NCI-H2081 treated with DMSO at 0.1 percent for 48 hours (cell line): ENCODE results near the gene KHSRP.

Experiments used
- DNase-seq: peaks from one replicate; lab custom pipeline; 2025; lab: John Stamatoyannopoulos, UW

KHSRP gene, protein sequence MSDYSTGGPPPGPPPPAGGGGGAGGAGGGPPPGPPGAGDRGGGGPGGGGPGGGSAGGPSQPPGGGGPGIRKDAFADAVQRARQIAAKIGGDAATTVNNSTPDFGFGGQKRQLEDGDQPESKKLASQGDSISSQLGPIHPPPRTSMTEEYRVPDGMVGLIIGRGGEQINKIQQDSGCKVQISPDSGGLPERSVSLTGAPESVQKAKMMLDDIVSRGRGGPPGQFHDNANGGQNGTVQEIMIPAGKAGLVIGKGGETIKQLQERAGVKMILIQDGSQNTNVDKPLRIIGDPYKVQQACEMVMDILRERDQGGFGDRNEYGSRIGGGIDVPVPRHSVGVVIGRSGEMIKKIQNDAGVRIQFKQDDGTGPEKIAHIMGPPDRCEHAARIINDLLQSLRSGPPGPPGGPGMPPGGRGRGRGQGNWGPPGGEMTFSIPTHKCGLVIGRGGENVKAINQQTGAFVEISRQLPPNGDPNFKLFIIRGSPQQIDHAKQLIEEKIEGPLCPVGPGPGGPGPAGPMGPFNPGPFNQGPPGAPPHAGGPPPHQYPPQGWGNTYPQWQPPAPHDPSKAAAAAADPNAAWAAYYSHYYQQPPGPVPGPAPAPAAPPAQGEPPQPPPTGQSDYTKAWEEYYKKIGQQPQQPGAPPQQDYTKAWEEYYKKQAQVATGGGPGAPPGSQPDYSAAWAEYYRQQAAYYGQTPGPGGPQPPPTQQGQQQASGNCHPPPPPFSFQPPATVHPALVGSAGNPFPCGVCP

DNA sequence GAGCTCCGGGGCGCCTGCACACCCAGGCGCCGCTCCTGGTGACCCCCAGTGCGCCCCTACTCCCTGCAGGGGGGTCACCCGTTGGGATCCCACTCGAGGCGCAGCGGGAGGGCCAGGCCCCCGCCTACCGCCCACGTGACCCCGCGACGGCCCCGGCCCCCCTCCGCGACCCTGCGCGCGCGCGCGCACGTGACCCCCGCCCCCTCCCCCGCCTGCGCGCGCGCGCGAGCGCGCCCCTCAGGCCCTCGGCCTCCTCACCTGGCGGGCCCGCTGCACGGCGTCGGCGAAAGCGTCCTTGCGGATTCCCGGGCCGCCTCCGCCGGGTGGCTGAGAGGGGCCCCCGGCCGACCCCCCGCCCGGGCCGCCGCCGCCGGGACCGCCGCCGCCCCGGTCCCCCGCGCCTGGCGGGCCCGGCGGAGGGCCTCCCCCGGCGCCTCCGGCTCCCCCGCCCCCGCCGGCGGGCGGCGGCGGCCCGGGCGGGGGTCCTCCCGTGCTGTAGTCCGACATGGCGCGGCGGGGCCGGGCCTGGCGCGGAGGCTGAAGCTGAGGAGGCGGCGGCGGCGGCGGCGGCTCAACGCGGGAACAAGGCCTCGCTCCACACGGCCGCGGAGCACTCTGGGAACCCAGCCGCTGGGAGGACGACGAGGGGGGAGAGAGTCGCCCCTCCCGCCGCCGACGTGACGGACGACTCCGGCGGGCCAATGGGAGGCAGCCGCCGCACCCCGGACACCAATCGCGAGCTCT is at the start of gene KHSRP:
KHSRP (minus strand) TSS at position 617 of the 744 bp plus-strand sequence; CDS start at position 507, 110 bp downstream.
- no peak for DNase-seq

DNA sequence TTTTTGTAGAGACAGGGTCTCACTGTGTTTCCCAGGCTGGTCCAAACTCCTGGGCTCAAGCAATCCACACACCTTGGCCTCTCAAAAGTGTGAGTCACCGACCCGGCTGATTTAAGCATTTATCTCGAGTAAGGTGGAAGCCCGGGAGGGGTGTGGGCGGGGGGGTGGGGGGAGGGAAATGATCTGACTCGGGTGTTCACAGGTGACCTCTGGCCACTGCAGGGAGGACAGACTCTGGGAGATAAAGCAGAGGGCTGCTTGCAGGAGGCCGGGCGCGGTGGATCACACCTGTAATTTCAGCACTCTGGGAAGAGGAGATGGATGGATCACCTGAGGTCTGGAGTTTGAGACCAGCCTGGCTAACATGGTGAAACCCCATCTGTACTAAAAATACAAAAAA is 49.0 kb upstream of the KHSRP start:
- no peak for DNase-seq

DNA sequence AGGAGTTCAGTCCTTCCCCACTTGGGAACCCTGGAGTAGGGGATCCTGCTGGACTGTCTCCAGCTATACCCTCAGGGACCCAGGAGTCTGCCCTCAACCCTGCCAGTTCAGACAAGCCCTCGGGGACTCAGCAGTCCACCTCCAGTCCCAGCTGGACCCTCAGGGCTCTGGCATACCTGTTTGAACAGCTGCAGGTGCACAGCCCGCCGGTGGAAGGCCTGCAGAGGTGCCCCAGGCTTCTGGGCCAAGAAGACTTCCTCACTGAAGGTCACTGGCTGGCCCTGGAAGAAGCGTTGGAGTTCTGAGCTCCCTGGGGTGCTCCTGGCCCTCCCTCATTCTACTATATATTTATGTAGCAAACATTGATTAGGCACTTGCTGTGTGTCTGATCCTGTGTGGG is 48.1 kb upstream of the KHSRP start:
- DNase-seq = no peak

DNA sequence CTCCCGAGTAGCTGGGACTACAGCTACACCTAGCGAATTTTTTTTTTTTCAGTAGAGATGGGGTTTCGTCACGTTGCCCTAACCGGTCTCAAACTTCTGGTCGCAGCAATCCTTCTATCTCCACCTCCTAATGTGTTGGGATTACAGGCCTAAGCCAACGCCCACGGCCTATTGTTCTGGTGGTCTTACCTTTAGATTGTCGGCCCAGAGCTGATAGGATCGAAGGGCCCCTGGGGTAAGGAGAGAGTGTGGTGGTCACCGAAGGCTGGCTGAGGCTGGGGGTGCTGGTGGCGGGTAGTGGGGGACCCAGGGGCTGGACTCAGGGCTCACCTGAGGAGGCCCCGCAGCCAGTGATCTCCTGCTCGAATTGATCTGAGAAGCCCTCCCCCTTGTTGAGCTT is 46.5 kb upstream of the KHSRP start:
- no peak for DNase-seq

DNA sequence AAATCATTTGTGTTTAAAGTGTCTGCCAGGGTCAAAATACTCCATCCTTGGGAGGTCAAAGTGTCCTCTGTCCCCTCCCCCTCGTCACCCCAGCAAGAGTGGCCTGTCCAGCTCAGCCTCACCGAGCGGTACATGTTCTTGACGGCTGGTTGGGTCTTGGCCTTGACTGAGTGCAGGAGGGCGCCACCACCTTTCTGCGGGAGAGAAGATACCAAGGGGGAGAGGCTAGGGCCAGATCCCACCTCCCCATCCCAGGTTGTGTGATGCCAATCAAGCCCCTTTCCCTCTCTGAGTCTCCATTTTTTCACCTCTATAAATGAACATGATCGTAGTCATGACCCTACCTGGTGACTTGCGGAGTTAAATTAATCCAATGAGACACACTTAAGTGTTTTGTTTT is 45.6 kb upstream of the KHSRP start:
- no peak for DNase-seq

DNA sequence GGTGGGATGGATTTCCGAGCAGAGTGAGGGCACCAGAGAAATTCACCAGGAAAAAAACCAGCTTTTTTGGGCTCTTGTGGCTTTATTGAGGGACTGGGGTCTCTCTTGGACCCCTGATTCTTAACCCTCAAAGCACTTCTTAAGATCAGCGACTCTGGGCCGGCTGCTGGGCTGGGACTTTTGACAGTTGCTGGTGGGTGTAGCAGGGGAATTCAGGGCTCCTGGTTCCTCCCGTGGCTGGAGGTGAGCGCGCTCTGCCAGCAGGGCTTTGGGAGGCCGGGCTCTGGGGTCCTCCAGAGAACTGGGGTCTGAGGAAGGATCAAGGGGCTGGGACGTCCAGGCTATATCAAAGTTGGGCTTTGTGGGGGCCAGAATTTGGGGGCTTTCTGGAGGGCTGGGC is 42.8 kb upstream of the KHSRP start:
- no peak for DNase-seq

DNA sequence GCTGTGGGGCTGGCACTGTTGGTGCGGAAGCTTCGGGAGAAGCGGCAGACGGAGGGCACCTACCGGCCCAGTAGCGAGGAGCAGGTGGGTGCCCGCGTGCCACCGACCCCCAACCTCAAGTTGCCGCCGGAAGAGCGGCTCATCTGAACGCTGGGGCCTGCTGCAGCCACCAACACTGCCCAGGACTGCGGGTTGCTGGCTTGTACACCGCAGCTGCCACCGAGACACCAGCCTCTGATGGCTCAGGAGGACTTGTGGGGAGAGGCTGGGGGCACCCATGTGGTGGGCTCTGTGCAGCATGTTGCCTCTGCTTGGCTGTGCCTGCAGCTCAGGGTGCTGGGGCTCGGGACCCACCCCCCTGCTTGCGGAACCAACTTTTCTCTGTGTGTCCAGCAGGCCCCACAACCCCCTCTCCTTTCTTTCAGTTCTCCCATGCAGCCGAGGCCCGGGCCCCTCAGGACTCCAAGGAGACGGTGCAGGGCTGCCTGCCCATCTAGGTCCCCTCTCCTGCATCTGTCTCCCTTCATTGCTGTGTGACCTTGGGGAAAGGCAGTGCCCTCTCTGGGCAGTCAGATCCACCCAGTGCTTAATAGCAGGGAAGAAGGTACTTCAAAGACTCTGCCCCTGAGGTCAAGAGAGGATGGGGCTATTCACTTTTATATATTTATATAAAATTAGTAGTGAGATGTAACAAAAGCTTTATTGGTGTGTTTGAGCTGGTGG is 42.1 kb upstream of the KHSRP start:
- DNase-seq = no peak

DNA sequence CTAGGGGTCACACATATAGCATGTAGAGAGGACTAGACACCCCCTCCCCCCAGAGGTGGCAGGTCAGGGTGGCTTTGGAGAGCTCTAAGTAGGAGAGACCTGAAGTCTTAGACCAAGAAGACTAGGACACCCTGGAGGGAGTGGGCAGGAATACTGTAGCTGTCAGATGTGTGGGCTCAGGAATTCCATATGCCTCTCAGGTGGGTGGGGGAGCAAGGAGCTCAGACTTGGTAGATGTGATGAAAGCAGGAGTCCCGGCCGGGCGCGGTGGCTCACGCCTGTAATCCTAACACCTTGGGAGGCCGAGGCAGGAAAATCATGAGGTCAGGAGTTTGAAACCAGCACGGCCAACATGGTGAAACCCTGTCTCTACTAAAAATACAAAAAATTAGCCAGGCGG is 41.1 kb upstream of the KHSRP start:
- no peak for DNase-seq

DNA sequence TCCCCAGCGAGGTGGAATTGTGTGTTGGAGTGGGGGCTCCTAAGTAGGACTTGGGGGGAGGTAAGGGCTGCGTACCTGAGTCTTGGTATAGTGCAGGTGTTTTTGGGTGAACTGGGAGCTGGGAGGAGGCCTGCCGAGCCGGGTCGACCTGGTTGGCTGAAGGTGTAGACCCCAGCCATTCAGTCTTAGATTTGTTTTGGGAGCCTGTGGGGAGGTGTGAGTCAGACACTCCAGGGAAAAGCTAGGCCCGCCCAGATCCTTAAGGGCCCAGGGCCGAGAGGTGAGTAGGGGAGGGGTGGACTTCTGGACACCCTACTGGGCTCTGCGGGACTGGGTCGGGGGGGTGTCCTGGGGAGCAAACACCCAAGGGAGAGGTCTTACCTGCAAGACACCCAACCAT is 40.4 kb upstream of the KHSRP start:
- DNase-seq = no peak

DNA sequence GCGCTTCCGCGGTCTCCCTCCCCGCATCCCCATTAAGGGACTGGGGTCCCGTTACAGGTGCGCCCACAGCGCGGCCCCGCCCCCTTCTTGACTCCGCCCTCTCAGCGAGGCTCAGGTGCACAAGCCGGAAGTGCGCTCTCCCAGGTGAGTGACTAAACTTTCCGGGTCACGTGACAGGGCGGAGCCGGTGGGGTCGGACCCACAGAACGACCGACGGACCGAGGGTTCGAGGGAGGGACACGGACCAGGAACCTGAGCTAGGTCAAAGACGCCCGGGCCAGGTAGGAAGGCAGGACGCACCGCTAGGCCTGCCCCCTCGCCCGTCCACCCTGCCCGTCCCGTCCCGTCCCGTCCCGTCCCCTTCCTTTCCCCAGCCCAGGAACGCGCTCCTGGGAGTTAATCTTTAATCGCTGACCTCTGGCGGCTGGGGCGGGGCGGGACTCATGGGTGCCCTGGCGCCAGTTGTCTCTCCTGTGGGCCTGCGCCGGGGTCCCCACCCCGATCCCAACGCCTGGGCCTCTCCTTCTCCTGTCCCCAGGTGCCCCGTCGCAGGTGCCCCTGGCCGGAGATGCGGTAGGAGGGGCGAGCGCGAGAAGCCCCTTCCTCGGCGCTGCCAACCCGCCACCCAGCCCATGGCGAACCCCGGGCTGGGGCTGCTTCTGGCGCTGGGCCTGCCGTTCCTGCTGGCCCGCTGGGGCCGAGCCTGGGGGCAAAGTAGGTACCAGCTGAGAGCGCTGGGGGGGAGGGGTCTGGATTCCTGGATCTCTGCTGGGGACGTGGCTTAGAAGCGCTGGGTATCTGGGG is 39.7 kb upstream of the KHSRP start, which contains the start of gene CRB3:
CRB3 (plus strand) TSS at position 202 of the 804 bp plus-strand sequence; CDS start at position 633, 431 bp downstream.
- no peak for DNase-seq

DNA sequence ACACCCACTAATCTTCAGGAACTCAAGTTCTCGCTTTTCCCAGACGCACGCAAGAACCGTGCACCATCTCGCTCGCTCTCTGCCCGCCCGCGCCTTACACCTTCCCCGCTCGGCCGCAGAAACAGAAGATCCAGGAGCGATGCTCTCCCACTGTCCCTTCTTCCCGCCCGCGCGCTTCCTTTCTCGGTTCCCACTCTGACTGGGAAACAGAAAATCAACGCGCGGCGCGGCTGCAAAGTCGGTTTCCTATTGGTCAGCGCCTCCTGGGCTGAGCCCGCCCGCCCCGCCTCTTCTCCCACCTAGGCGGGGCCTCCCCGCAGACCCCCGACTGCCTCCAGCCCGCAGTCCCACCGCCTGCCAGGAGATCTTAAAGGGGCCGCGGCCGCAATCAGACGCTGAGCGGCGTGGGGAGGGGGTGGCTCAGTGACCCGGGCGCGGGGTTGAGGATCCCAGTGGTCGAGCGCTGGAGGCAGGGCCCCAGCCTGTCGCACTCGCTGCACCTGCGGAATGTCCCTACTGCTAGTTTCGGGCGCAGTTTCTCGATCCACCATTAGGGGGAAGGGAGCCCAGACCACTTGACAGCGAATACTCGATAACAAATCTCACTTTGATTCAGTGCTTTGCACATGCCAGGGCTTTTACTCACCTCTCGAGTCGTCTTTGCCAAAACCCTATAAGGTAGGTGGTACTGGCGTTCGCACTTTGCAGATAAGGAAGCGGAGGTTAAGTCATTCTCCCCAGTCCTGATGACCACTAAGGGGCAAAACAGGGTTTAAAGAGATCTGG is 35.7 kb upstream of the KHSRP start:
- peak; percentile 71 for DNase-seq

DNA sequence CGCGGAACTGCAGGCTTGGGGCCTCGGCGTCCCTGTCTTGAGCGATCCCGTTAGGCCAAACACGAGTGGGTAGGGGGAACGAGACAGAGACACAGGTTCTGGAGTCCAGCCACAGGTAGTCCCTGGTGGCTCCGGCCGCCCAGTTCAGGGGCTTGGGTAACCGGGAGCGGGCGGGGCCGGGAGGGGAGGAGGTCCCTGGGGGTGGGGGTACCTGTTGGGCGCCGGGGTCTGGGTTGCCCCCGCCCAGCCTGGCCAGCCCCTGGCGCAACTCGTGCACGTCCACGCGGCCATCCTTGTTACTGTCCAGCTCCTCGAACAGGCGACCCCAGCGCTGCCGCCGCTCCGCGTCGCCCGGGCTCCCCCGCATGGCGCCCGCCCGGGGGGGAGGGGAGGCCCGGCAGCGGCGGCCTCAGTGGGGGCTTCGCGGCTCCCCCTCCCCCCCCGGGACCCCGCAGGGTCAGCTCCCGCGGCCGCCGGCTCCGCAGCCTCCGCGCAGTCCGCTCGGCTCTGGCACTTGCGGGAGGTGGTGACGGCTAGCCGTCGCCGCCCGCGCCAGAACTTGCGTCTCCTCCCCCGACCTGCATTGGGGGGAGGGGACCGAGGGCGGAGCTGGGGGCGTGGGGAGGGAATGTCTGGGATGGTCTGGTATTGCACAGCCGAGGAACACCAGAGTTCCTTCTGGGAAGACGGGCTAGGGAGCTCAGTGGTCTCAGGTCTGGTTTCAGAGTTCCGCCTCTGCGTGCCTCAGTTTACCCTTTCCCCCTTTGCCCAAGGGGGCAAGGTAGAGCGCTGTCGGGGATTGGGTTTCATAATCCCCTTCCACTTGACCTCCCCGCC is 34.9 kb upstream of the KHSRP start, which contains the start of gene SLC25A23:
SLC25A23 (minus strand) TSS at position 531 of the 837 bp plus-strand sequence; CDS start at position 367, 164 bp downstream.
- no peak for DNase-seq

DNA sequence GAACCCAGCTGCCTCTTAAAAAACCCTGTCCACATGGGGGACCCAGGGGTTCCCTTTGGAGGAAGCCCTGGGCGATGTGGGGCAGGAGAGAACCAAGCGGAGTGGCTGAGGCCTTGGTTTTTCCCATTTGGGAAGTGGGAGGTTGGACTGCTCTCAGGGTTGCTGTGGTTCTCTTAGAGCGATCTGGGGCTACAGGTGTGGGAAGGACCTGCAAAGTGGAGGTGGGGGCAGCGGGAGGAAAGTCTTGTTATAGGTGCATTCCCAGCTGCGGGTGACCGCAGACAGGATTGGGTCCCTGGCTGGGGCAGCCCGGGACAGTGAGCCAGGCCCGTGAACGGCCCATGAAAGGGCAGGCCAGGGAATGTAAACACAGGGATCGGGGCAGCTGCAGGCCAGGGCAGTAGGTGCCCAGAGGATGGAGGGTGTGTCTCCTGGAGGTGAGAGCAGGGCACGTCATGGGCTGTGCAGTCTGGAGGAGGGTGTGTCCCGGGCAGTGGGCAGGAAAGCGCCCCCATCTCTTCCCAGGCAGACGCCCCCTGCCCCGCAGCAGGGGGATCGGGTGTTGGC is 34.2 kb upstream of the KHSRP start:
- DNase-seq = no peak

DNA sequence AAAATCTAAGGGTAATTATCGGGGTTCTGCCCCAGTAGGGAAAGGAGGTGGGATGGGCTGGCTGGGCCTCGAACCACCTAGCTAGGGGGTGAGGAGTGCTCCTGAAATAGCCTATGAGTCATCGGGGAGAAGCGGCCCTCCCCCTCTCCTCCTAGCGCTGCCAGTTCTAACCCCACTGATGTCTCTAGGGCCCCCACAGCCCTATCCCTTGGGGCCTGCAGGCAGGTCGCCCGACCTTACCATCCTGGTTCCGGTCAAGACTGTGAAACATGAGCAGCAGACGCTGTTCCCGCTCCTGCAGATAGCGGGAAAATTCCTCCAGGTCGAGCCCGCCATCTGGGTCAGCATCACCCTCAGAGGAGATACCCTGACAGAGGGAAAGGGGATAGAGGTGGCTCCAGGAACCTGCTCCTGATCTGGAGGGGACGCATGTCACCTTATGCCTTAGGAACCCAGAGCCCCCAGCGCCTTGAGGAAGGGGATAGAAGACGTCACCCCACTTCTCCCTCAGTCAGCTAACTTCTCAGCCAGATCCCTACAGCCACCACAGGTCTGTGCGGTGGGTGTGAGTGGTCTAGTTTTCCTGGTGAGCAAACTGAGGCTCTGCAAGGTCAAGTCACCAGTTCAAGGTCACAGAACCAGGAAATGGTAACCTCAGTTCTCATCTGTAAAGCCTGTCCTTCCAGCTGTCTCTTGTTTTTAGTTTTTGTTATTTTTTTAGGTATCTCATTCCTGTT is 33.5 kb upstream of the KHSRP start:
- DNase-seq = no peak

DNA sequence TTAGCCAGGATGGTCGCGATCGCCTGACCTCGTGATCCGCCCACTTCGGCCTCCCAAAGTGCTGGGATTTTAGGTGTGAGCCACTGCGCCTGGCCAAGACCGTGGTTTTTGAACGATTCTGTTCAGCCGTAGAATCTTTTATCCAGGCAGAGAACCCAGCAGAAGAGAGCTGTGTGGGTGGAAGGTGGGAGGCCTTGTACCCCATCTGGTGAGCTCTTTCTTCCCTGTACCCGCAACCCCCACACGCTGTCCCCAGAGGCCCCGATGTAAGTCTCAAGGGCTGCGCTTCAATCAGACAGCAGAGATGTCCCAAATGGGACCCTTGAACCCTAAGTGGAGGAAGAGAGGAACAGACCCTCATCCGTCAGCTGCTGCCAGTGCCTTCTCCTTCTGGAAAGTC is 31.3 kb upstream of the KHSRP start:
- DNase-seq = no peak

DNA sequence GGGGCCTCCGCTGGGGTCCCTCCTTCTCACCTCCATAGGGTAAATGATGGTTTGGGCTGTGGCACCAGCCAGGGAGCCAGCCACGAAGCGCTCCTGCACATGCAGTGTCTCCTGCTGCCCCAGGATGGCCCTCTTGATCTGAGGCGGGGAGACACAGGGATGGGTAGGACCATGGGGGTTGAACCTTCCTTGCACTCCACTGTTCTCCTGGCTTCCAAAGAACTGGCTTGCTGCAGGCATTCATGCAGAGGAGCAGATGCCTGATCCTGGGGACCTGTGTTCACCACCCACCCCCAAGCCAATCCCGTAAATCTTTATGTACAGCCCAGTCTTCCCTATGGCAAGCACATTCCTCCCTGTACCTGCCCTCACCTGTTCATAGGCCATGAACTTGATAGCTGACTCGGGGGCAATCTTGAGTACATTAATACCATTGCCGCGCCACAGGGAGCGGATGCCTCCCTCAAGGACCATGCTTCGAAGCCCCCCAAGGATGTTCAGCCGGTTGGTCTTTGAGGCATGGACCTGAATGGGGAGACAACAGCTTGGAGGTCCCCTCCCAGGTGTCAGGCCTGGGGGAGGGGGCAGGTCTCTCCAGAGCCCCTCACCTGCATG is 29.4 kb upstream of the KHSRP start:
- DNase-seq = no peak

DNA sequence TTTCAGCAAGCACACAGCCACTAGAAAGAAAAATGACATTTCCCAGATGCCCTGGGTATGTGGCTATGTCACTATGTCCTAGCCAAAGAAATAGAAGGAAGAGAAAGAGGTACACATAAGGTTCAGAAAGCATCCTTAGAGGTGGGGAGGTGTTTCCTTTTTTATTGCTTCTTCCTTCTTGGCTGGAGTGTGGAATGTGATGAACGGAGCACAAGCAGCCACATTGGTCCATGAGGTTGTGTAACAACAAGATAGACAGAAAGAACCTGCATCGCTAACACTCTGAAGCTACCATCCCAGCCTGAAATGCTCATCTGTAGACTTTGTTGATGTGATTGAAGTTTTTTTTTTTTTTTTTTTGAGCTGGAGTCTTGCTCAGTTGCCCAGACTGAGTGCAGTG is 28.3 kb upstream of the KHSRP start:
- DNase-seq = no peak

DNA sequence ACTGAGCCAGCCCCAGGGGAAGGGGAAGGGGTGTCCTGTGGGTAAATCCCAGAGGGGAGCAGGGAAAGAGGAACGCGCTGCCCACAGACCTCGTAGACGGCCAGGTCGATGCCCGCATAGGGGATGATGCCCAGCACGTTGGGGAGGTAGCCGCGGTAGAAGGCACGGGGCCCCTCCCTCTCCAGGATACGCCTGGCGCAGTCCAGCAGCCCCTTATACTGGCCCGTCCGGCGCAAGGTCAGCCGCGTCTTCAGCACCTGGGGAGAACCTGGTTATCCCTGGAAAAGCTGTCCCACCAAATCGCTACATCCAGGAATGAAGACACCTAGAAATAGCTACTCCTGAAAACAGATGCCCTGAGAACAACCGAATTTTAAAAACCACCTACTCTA is 27.6 kb upstream of the KHSRP start:
- no peak for DNase-seq
